Breast epithelium (tissue), 3 donors: ENCODE results near the gene FOXD2.

Experiments
- CTCF ChIP-seq, 3 donors: fragments of 450-650 bp; IDR thresholded peaks; one replicate each; pipeline ENCODE4 v1.5.1; 2016 to 2017; ENCODE audit warnings: antibody characterized with exemption in 3 of 3, mild to moderate bottlenecking in 3 of 3, moderate library complexity in 3 of 3
- POLR2A ChIP-seq: fragments of 450-650 bp; IDR thresholded peaks from one replicate; pipeline ENCODE4 v1.6.1; 2016; ENCODE audit warnings: antibody characterized with exemption, mild to moderate bottlenecking, moderate library complexity
- POLR2AphosphoS5 ChIP-seq, 3 donors: sonication (generic); formaldehyde crosslinking; IDR thresholded peaks; one replicate each; pipeline ENCODE4 v1.6.1; 2017; ENCODE audit warnings: antibody characterized with exemption in 3 of 3

DNA sequence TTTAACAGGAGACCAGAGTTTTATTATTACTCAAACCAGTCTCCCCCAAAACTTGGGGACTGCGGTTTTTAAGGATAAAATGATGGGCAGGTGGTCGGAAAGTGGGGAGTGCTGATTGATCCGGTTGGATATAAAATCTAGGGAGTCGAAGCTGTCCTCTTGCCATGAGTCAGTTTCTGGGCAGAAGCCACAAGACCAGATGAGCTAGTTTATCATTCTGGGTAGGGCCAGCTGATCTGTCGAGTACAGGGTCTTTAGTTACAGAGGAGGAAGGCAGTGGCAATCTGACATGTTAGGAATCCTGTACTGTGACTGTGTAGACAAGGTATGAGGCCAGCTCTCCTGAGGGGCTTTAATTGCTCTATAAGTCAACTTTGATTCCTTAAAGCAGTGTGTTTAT is 44.7 kb upstream of the FOXD2 start:
- TF ChIP-seq CTCF (IDR thresholded peaks at IDR 0.05), result no peak
- TF ChIP-seq POLR2A, result no peak
- no peak for TF ChIP-seq POLR2AphosphoS5 (IDR thresholded peaks at IDR 0.05)
